Kidney epithelial cell (primary cell): ENCODE measurements around the gene HSFX3. TPM values are rescaled to one million over a fixed set of nuclear protein-coding genes. Genes with fewer than 3 reads are reported as not detected.

ENCODE experiments used
- DNase-seq: peaks from one replicate; pipeline ENCODE4 v3.0.0-alpha.2; 2010; ENCODE audit warnings: low read depth
- H3K27me3 ChIP-seq: 2 replicates; pipeline ENCODE4 v1.6.0; 2011; ENCODE audit warnings: low read length; ENCODE audit not compliant: control insufficient read depth, insufficient read depth
- H3K36me3 ChIP-seq: 2 replicates; pipeline ENCODE4 v1.5.1; 2011; ENCODE audit warnings: low read length; ENCODE audit not compliant: control insufficient read depth, insufficient read depth
- H3K4me3 ChIP-seq: 2 replicates; pipeline ENCODE4 v1.5.1; 2011; ENCODE audit warnings: low read depth, mild to moderate bottlenecking, control low read depth, low read length
- CTCF ChIP-seq: IDR thresholded peaks from 2 replicates; pipeline ENCODE4 v1.5.1; 2011; ENCODE audit warnings: mild to moderate bottlenecking, moderate library complexity, low read length, control low read depth, inconsistent platforms; ENCODE audit not compliant: insufficient read depth, poor library complexity, severe bottlenecking
- total RNA-seq: library from RNA; depleted of rRNA; stranded (reverse); fragments of >200 nt; gene quantifications from 2 replicates; pipeline ENCODE4 v1.2.3, GENCODE V29; 2015

HSFX3 gene
- total RNA-seq, 1 donor from 2014 or later, result not detected

DNA sequence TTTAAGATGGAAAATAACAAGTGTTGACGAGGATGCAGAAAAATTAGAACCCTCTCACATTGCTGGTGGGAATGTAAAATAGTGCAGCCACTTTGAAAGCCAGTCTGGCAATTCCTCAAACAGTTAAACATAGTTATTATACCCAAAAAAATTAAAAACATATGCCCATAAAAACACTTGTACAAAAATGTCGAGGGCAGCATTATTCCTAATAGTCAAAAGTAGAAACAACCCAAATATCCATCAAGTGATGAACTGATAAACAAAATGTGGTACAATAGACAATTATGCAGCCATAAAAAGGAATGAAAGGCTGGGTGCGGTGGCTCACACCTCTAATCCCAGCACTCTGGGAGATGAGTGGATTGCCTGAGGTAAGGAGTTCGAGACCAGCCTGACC, 51.0 kb downstream of the HSFX3 start:
- Histone ChIP-seq H3K27me3 (no peaks in the 10 kb centered on the region), H3K4me3 (no peak overlapping the region), H3K36me3 (peaks cover 1% of the 10 kb centered on the region)
- no peak for DNase-seq
- no peak for TF ChIP-seq CTCF

Other genes with a start within 250 kb of the HSFX3 start
- 50.1 and 62.0 TPM in 2 replicates for gene IDS, start 44.6 kb downstream of the HSFX3 start, total RNA-seq
- gene EOLA1, start 8.9 kb downstream of the HSFX3 start, total RNA-seq, result 7.9 and 11.2 TPM in 2 replicates
- gene MAGEA9B, start 37.5 kb upstream of the HSFX3 start, total RNA-seq, result 0.17 TPM in 1 of 2 replicates, not detected in the other
- gene HSFX2, start 45.4 kb upstream of the HSFX3 start, total RNA-seq, result 0.17 TPM in 1 of 2 replicates, not detected in the other
- 15.0 and 15.3 TPM in 2 replicates for gene TMEM185A, start 81.9 kb upstream of the HSFX3 start, total RNA-seq
- gene MAGEA11, start 162.1 kb upstream of the HSFX3 start, total RNA-seq, result not detected in 2 replicates
- 0.25 and 0.34 TPM in 2 replicates for gene HSFX1, start 224.1 kb upstream of the HSFX3 start, total RNA-seq
- not detected in 2 replicates for gene MAGEA9, start 232.0 kb upstream of the HSFX3 start, total RNA-seq